GM19452 (cell line): ENCODE data around the gene EOLA1.
"Not testable (repeated sequence)": the region's sequence is repeated elsewhere in the genome, so short reads cannot be mapped to it uniquely, and the experiment has no call there.

Source experiments
- ATAC-seq: cut with Tn5 transposase; IDR thresholded peaks from one replicate; pipeline ENCODE4 v1.9.1; 2021; ENCODE audit not compliant: unreplicated experiment

Gene EOLA1

DNA sequence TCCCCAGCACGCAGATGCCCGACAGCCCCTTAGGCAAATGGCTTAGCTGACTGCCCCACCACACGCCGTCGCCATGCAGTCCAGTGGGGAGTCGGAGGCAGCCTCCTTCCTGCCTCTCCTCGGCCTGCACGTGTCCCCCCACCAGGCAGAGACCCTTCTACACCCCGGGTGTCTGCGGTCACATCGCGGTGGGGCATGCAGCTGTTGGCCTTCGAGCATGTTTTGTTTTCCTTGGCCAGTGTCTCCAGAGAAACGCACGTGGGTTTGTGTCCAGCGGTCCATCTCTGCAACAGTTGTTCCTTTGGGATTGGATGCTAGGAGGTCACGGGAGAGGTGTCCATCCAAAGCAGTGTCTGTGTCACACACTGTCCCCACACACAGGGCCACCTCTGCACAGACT lies 54.4 kb downstream of the EOLA1 start, which contains the start of gene HSFX2:
Gene HSFX2 (minus strand): TSS at position 101 of the 400 bp plus-strand sequence. CDS start 614 bp downstream, outside the sequence.
- not testable (repeated sequence) for ATAC-seq

DNA sequence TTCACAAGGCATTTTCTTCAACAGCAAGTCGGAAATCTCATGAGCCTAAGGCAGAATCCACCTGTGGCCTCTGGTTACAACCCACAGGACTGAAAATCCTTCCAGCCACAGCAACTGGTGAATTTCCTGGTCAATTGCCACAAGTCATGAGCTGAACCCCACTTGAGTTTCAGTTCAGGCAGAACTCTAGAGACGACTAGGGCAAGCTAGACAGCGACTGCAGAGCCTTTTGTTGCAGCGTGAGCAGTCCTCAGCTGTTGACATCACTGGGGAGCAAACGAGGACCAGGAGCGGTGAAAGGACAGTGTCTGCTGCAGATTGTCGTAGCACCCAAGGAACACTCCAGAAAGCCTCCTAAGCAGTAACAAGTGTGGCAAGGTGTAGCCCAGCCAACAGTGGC lies 55.1 kb downstream of the EOLA1 start:
- not testable (repeated sequence) for ATAC-seq
